Right lobe of liver (tissue), 6 donors: Measurements from ENCODE around the gene SLA2. TPM values are rescaled to one million over a fixed set of nuclear protein-coding genes. Genes with fewer than 3 reads are reported as not detected.
"Not testable (repeated sequence)": the region's sequence is repeated elsewhere in the genome, so short reads cannot be mapped to it uniquely, and the experiment has no call there.

Experiments
- ATAC-seq, 4 donors: fragments of 200-7000 bp; cut with Tn5 transposase; one replicate each; pipeline ENCODE4 v1.9.1; 2020; ENCODE audit warnings: mild to moderate bottlenecking in 4 of 4, moderate library complexity in 4 of 4
- DNase-seq, 3 donors: peaks; one replicate each; pipeline ENCODE4 v3.0.0-alpha.2; 2020
- H3K27ac ChIP-seq, 3 donors: fragments of 200-600 bp; one replicate each; pipeline ENCODE4 v1.8.0; 2022
- H3K27me3 ChIP-seq, 2 donors: fragments of 200-600 bp; one replicate each; pipeline ENCODE4 v1.8.0; 2022
- H3K36me3 ChIP-seq, 4 donors: fragments of 200-600 bp; sonication (generic) in 1 of 4; one replicate each; pipeline versions ENCODE4 v1.5.1 to v1.8.0; 2017 to 2022; ENCODE audit warnings: control low read depth in 1 of 4
- H3K4me1 ChIP-seq, 4 donors: fragments of 200-600 bp; sonication (generic) in 1 of 4; one replicate each; pipeline versions ENCODE4 v1.5.1 to v1.8.0; 2017 to 2022; ENCODE audit warnings: control low read depth in 1 of 4
- H3K4me3 ChIP-seq, 3 donors: fragments of 200-600 bp; one replicate each; pipeline ENCODE4 v1.8.0; 2022
- H3K9me3 ChIP-seq, 4 donors: fragments of 200-600 bp; sonication (generic) in 1 of 4; one replicate each; pipeline versions ENCODE4 v1.5.1 to v1.8.0; 2017 to 2022; ENCODE audit warnings: control low read depth in 1 of 4
- CTCF ChIP-seq, 4 donors: fragments of 200-600 bp in 3 of 4; fragments of 450-650 bp in 1 of 4; IDR thresholded peaks; one replicate each; pipeline versions ENCODE4 v1.5.1 to v1.8.0; 2016 to 2022; ENCODE audit warnings: antibody characterized with exemption in 4 of 4, mild to moderate bottlenecking in 2 of 4
- POLR2A ChIP-seq: fragments of 450-650 bp; IDR thresholded peaks from one replicate; pipeline ENCODE4 v1.6.1; 2017; ENCODE audit warnings: antibody characterized with exemption, mild to moderate bottlenecking
- WGBS: methylation state at CpG from one replicate; pipeline ENCODE4 v1.1.6; 2018; ENCODE audit warnings: low coverage, low lambda C conversion rate; ENCODE audit not compliant: insufficient coverage; ENCODE audit errors: missing lambda C conversion rate; 5-methylcytosine and 5-hydroxymethylcytosine counted together
- intact Hi-C, 2 donors: fragments of 100-400 bp; cut with DNase I; formaldehyde crosslinking; loops; one replicate each; pipeline versions ENCODE4 v1.11.2 to v1.14.1; 2022
- total RNA-seq, 6 experiments: library from RNA; depleted of rRNA in 2 of 6; stranded (reverse); fragments of >200 nt in 2 of 6; fragmentation: NEBNext Ultra II Directional in 3 of 6; extraction: Animal tissue kit (Norgen Biotek cat#: 25700) in 3 of 6; gene quantifications; one replicate each; pipeline versions ENCODE4 v1.1.0 to v1.2.4, GENCODE V29; 2016 to 2023
- donor health status: DM: no; HTN: yes; CAD: no.
- donor health status: DM: no; HTN: no; CAD: no.
- donor health status: DM: no; HTN: no; CAD: no.
- donor health status: DM: no; HTN: yes; CAD: no.
- donor health status: DM: no; HTN: yes; CAD: no.

SLA2 gene
- total RNA-seq, 6 experiments from 2014 or later, result 0.18 to 0.50 (median 0.32) TPM

- Histone ChIP-seq H3K36me3 (no peaks in the 10 kb centered on the region), H3K4me1 (peaks cover 0 to 19% (median 4%) of the 10 kb centered on the region in 4 donors), H3K27me3 (no peaks in the 10 kb centered on the region), H3K27ac (peak overlapping the region; percentile 75 to 92 (median 90)), H3K9me3 (no peaks in the 10 kb centered on the region), H3K4me3 (peak overlapping the region in 1 of 3 donors; percentile 69)
- DNase-seq, result no peak
- WGBS, result 56% methylated on average over 9 of the region's 17 CpGs
- TF ChIP-seq POLR2A (no peak), CTCF (IDR thresholded peaks at IDR 0.05) (no peak)
- no peak for ATAC-seq
- intact Hi-C loops, result no loop called here
Measured at GRCh38 chr20:36571564-36572504, 74.2 kb downstream of the SLA2 start.

GRCh38 chr20:36569847-36570429 is 76.1 kb downstream of the SLA2 start:
- Histone ChIP-seq H3K27ac (no peak overlapping the region), H3K9me3 (no peaks in the 10 kb centered on the region), H3K4me1 (peaks cover 0 to 5% (median 0%) of the 10 kb centered on the region in 4 donors), H3K4me3 (no peak overlapping the region), H3K27me3 (no peaks in the 10 kb centered on the region), H3K36me3 (no peaks in the 10 kb centered on the region)
- WGBS, result 87% methylated on average over 3 of the region's 7 CpGs
- ATAC-seq (no peak), DNase-seq (no peak)
- no peak for TF ChIP-seq CTCF (IDR thresholded peaks at IDR 0.05)
- TF ChIP-seq POLR2A, result no peak
- intact Hi-C loops, result no loop called here

GRCh38 chr20:36565520-36565919 is 80.5 kb downstream of the SLA2 start:
- Histone ChIP-seq H3K9me3 (no peaks in the 10 kb centered on the region), H3K27ac (no peak overlapping the region), H3K4me1 (no peaks in the 10 kb centered on the region), H3K4me3 (no peak overlapping the region), H3K27me3 (no peaks in the 10 kb centered on the region), H3K36me3 (no peaks in the 10 kb centered on the region)
- DNase-seq (no peak), ATAC-seq (no peak)
- intact Hi-C loops, result no loop called here
- WGBS, result 100% methylated on average over 3 of the region's 3 CpGs
- no peak for TF ChIP-seq POLR2A
- no peak for TF ChIP-seq CTCF (IDR thresholded peaks at IDR 0.05)

GRCh38 chr20:36564726-36565121 is 81.3 kb downstream of the SLA2 start:
- 71% methylated on average over 6 of the region's 6 CpGs for WGBS
- intact Hi-C loops, ATAC-seq, H3K9me3 ChIP-seq, H3K36me3 ChIP-seq, H3K4me1 ChIP-seq, DNase-seq, H3K27ac ChIP-seq, H3K4me3 ChIP-seq, H3K27me3 ChIP-seq: not testable (repeated sequence)

GRCh38 chr20:36564078-36564725 is 81.8 kb downstream of the SLA2 start:
- H3K9me3 ChIP-seq, intact Hi-C loops, H3K4me1 ChIP-seq, H3K4me3 ChIP-seq, H3K36me3 ChIP-seq, H3K27ac ChIP-seq, DNase-seq, H3K27me3 ChIP-seq, ATAC-seq: not testable (repeated sequence)
- 95% methylated on average over 12 of the region's 13 CpGs for WGBS
